NCI-H2107 (cell line): ENCODE data around the gene CHD2.
"Not testable (repeated sequence)": the region's sequence is repeated elsewhere in the genome, so short reads cannot be mapped to it uniquely, and the experiment has no call there.

Experiments used
- DNase-seq: peaks from one replicate; lab custom pipeline; 2025; lab: John Stamatoyannopoulos, UW

CHD2 gene

GRCh38 chr15:92906563-92907081, 6.5 kb downstream of the CHD2 start:
- DNase-seq: no peak

GRCh38 chr15:92907229-92907628, 7.1 kb downstream of the CHD2 start:
- DNase-seq: no peak

GRCh38 chr15:92907896-92908712, 8.0 kb downstream of the CHD2 start:
- DNase-seq: no peak

GRCh38 chr15:92908713-92909057, 8.6 kb downstream of the CHD2 start:
- no peak for DNase-seq

GRCh38 chr15:92909136-92909781, 9.1 kb downstream of the CHD2 start:
- DNase-seq: no peak

GRCh38 chr15:92910451-92910850, 10.3 kb downstream of the CHD2 start:
- DNase-seq: no peak

- DNase-seq: no peak
Observed at GRCh38 chr15:92914103-92914499, 14.0 kb downstream of the CHD2 start.

GRCh38 chr15:92914768-92915221, 14.7 kb downstream of the CHD2 start:
- no peak for DNase-seq

GRCh38 chr15:92915766-92916435, 15.8 kb downstream of the CHD2 start:
- DNase-seq: no peak

- peak; percentile 78 for DNase-seq
Observed at GRCh38 chr15:92917598-92918407, 17.7 kb downstream of the CHD2 start.

- DNase-seq: not testable (repeated sequence)
Observed at GRCh38 chr15:92918881-92919280, 18.8 kb downstream of the CHD2 start.

GRCh38 chr15:92920595-92921161, 20.6 kb downstream of the CHD2 start:
- no peak for DNase-seq

- no peak for DNase-seq
Observed at GRCh38 chr15:92921215-92922131, 21.3 kb downstream of the CHD2 start.

GRCh38 chr15:92922418-92923002, 22.4 kb downstream of the CHD2 start:
- no peak for DNase-seq

GRCh38 chr15:92924216-92924615, 24.1 kb downstream of the CHD2 start:
- DNase-seq: no peak

GRCh38 chr15:92925454-92925853, 25.3 kb downstream of the CHD2 start:
- DNase-seq: no peak

GRCh38 chr15:92928225-92928750, 28.2 kb downstream of the CHD2 start:
- no peak for DNase-seq

- DNase-seq: no peak
Observed at GRCh38 chr15:92929002-92929401, 28.9 kb downstream of the CHD2 start.

- DNase-seq: no peak
Observed at GRCh38 chr15:92930054-92930621, 30.0 kb downstream of the CHD2 start.
